Uterus (tissue), 4 donors: ENCODE results near the gene ZNF18. TPM values are rescaled to one million over a fixed set of nuclear protein-coding genes. Genes with fewer than 3 reads are reported as not detected.

Experiments used
- DNase-seq, 2 donors: peaks; one replicate each; pipeline ENCODE4 v3.0.0-alpha.2; 2019 to 2020
- H3K27ac ChIP-seq, 2 donors: fragments of 200-600 bp; sonication (generic); 1 replicate in 1 of 2; 2 replicates in 1 of 2; pipeline ENCODE4 v1.5.1; 2016 to 2018
- H3K27me3 ChIP-seq, 2 donors: fragments of 200-600 bp; sonication (generic); one replicate each; pipeline ENCODE4 v1.5.1; 2018 to 2019; ENCODE audit warnings: control low read depth in 1 of 2
- H3K36me3 ChIP-seq, 2 donors: fragments of 200-600 bp; sonication (generic); one replicate each; pipeline ENCODE4 v1.5.1; 2019; ENCODE audit warnings: control low read depth in 1 of 2
- H3K4me1 ChIP-seq, 2 donors: fragments of 200-600 bp; sonication (generic); one replicate each; pipeline ENCODE4 v1.5.1; 2018 to 2019; ENCODE audit warnings: control low read depth in 1 of 2
- H3K4me3 ChIP-seq, 2 donors: fragments of 200-600 bp; sonication (generic); 1 replicate in 1 of 2; 2 replicates in 1 of 2; pipeline ENCODE4 v1.5.1; 2018 to 2019; ENCODE audit warnings: mild to moderate bottlenecking in 1 of 2
- H3K9me3 ChIP-seq, 2 donors: fragments of 200-600 bp; sonication (generic); one replicate each; pipeline ENCODE4 v1.5.1; 2019; ENCODE audit warnings: control low read depth in 1 of 2
- CTCF ChIP-seq, 4 experiments: fragments of 200-600 bp in 2 of 4; fragments of 450-650 bp in 2 of 4; sonication (generic) in 2 of 4; IDR thresholded peaks; one replicate each; pipeline ENCODE4 v1.5.1; 2016 to 2019; ENCODE audit warnings: antibody characterized with exemption in 4 of 4, mild to moderate bottlenecking in 2 of 4, moderate library complexity in 1 of 4
- POLR2A ChIP-seq, 2 donors: fragments of 450-650 bp; IDR thresholded peaks; one replicate each; pipeline ENCODE4 v1.6.1; 2016; ENCODE audit warnings: antibody characterized with exemption in 2 of 2, mild to moderate bottlenecking in 1 of 2, moderate library complexity in 1 of 2
- intact Hi-C: fragments of 100-400 bp; cut with DNase I; formaldehyde crosslinking; loops from one replicate; pipeline ENCODE4 v1.15.1; 2023; ENCODE audit warnings: low total_unique reads
- small RNA-seq: library from RNA; depleted of rRNA; stranded (forward); fragments of <200 nt; gene quantifications from one replicate; pipeline ENCODE3, GENCODE V24; 2016
- total RNA-seq, 4 donors: library from RNA; depleted of rRNA in 3 of 4; stranded (reverse); fragments of >200 nt in 3 of 4; gene quantifications; one replicate each; pipeline versions ENCODE4 v1.1.0 to v1.2.4, GENCODE V29; 2014 to 2023
- donor health status: DM: yes; HTN: yes; CAD: no.

The ZNF18 gene
- total RNA-seq, 4 donors from 2014 or later: 1.2 to 43.8 (median 16.5) TPM

GRCh38 chr17:11935734-11936406 is 61.4 kb downstream of the ZNF18 start:
- no peaks in the 10 kb centered on the region for H3K9me3 ChIP-seq
- no peaks in the 10 kb centered on the region for H3K4me1 ChIP-seq
- intact Hi-C loops: no loop called here
- H3K36me3 ChIP-seq: no peaks in the 10 kb centered on the region
- H3K27ac ChIP-seq: no peak overlapping the region
- TF ChIP-seq POLR2A (IDR thresholded peaks at IDR 0.05) (no peak), CTCF (IDR thresholded peaks at IDR 0.05) (peak; percentile 31 to 70 (median 62))
- no peaks in the 10 kb centered on the region for H3K27me3 ChIP-seq
- no peak overlapping the region for H3K4me3 ChIP-seq
- no peak for DNase-seq

GRCh38 chr17:11932337-11932898 is 64.9 kb downstream of the ZNF18 start:
- H3K4me3 ChIP-seq: no peak overlapping the region
- no peak for DNase-seq
- H3K27me3 ChIP-seq: no peaks in the 10 kb centered on the region
- no peaks in the 10 kb centered on the region for H3K9me3 ChIP-seq
- H3K27ac ChIP-seq: no peak overlapping the region
- H3K36me3 ChIP-seq: no peaks in the 10 kb centered on the region
- no peak for TF ChIP-seq CTCF (IDR thresholded peaks at IDR 0.05)
- no peak for TF ChIP-seq POLR2A (IDR thresholded peaks at IDR 0.05)
- intact Hi-C loops: no loop called here
- no peaks in the 10 kb centered on the region for H3K4me1 ChIP-seq

GRCh38 chr17:11928436-11928835 is 68.8 kb downstream of the ZNF18 start:
- Histone ChIP-seq H3K27ac (no peak overlapping the region), H3K36me3 (no peaks in the 10 kb centered on the region), H3K4me3 (no peak overlapping the region), H3K4me1 (no peaks in the 10 kb centered on the region), H3K9me3 (no peaks in the 10 kb centered on the region), H3K27me3 (no peaks in the 10 kb centered on the region)
- TF ChIP-seq POLR2A (IDR thresholded peaks at IDR 0.05): no peak
- TF ChIP-seq CTCF (IDR thresholded peaks at IDR 0.05): no peak
- no peak for DNase-seq
- intact Hi-C loops: no loop called here

Small RNAs within 50 kb of the gene (small RNA-seq; reads per million reads assigned to genes)
- gene RNU11-2P: not detected

Other genes starting within 250 kb of the ZNF18 start
- 10 to 100 TPM; 19.4 to 83.9 (median 65.5) TPM for gene MAP2K4, start 23.4 kb upstream of the ZNF18 start, total RNA-seq